ENCODE data around the gene CDH4.

Gene CDH4

GRCh38 chr20:61686051-61686936, 434.2 kb downstream of the CDH4 start:
- CTCF ChIA-PET: no interaction called here
- POLR2A ChIA-PET: no interaction called here
- no peak for TF ChIP-seq CTCF (IDR thresholded peaks at IDR 0.05; ENCODE audit: control extremely low read depth, extremely low read depth, low read depth, missing control alignments)
- DNase-seq (ENCODE audit: extremely low spot score): no peak

DNA sequence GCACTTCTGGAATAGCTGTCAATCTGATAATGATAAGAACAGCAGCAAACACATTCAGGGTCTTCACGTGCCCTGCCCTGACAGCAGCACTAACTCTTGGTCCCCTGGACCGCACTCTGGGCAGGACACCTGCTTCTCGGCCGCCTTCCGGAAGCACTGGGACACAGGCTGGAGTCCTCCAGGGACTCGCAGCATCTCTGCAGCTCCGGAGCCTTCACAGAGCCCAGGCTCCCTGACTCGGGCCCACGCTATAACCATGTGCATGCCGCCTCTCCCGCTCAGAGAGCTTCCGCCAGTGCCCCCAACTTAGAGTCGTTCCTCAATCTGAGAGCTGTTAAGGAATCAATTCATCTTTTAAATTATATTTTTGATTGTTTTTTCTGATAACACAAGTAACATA, 436.4 kb downstream of the CDH4 start:
- POLR2A ChIA-PET: no interaction called here
- CTCF ChIA-PET: no interaction called here
- no peak for TF ChIP-seq CTCF (IDR thresholded peaks at IDR 0.05; ENCODE audit: control extremely low read depth, extremely low read depth, low read depth, missing control alignments)
- no peak for DNase-seq (ENCODE audit: extremely low spot score)

DNA sequence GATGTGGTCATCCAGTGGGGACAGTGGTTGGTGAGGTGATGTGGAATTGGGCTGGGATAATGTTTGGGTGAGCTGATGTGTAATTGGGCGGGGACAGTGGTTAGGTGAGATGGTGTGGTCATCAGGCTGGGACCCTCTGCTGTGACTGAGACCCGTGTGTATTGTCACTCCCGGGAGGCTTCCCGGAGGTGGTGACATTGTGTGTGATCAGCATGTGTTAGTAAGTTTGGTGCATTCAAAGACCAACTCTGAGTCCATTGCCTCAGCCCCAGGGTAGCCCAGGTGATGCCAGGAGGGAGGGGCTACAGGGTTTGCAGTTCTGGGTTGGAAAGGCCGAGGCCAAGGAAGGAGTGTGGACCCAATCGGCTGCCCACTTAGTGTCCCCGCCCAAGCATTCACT, 438.1 kb downstream of the CDH4 start:
- CTCF ChIA-PET: no interaction called here
- TF ChIP-seq CTCF (IDR thresholded peaks at IDR 0.05; ENCODE audit: control extremely low read depth, extremely low read depth, low read depth, missing control alignments): no peak
- POLR2A ChIA-PET: no interaction called here
- no peak for DNase-seq (ENCODE audit: extremely low spot score)

DNA sequence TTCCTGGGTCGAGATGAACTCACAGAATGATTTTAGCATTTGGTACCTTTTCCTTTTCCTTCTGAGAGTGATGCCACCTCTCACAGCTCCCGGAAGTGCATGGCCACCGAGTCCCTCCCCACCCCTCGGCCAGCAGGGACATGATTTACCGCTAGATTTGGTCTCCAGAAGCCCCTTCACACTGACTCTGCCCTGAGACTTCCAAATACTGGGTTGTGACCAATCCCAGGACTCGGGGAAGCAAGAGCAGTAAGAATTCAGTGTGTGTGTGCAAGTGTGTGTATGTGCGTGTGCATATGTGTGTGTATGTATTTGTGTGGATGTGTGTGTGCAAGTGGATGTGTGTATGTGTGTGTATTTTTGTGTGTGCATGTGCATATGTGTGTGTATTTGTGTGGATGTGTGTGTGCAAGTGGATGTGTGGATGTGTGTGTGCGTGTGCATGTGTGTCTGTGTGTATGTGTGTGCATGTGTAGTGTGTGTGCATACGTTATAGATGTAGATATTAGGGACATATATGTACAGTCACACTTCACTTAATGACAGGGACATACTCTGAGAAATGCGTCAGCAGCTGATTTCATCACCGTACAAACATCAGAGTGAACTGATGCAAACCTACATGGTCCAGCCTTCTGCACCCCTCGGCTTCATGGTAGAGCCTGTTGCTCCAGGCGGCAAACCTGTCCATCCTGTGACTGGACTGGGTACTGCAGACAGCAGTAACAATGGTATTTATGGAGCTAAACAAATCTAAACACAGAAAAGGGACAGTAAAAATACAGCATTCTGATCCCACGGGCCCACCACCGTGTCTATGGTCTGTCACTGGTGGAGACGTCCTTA, 439.2 kb downstream of the CDH4 start:
- no peak for TF ChIP-seq CTCF (IDR thresholded peaks at IDR 0.05; ENCODE audit: control extremely low read depth, extremely low read depth, low read depth, missing control alignments)
- CTCF ChIA-PET: interaction anchor here (1.0 kb wide), 1 partner anchor 12 kb away, joined by 3 read pairs; no protein-coding TSS in a partner anchor
- no peak for DNase-seq (ENCODE audit: extremely low spot score)
- POLR2A ChIA-PET: no interaction called here

DNA sequence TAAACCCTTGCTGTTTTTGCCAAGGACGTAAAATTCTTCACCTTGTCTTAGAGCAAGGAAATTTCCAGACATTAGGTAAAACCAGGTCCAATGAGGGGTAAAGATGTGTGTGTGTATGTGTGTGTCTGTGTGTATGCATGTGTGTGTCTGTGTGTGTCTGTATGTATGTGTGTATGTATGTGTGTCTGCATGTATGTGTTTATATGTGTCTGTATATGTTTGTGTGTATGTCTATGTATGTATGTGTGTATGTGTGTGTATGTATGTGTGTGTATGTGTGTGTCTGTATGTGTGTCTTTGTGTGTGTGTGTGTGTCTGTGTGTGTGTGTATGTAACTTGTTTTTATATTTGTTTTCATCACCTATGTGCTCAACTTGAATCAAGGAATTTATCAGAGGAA, 439.9 kb downstream of the CDH4 start:
- POLR2A ChIA-PET: no interaction called here
- CTCF ChIA-PET: no interaction called here
- DNase-seq (ENCODE audit: extremely low spot score): no peak
- TF ChIP-seq CTCF (IDR thresholded peaks at IDR 0.05; ENCODE audit: control extremely low read depth, extremely low read depth, low read depth, missing control alignments): no peak

DNA sequence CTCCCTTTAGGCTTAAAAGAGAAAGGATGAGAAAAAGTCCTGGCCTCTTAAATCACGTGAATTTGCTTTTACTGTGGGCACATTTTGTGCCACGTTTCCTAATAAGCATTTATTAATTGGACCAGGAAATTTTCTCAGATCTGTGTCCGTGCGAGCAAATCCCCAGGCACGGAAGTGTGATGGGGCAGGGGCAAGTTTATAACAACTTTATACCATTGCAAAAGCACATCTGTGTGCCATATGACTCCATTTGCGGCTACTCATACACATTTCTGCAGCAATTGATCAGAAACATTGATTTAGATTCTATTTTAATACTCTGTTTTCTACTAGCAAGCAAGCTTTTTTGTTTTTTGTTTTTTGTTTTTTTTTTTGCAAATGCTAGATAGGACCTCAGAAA, 440.4 kb downstream of the CDH4 start:
- CTCF ChIA-PET: no interaction called here
- POLR2A ChIA-PET: no interaction called here
- DNase-seq (ENCODE audit: extremely low spot score): no peak
- no peak for TF ChIP-seq CTCF (IDR thresholded peaks at IDR 0.05; ENCODE audit: control extremely low read depth, extremely low read depth, low read depth, missing control alignments)
